Measurements from ENCODE around the gene SYTL3. TPM values are rescaled to one million over a fixed set of nuclear protein-coding genes. Genes with fewer than 3 reads are reported as not detected.

SYTL3 gene
- total and polyA plus RNA-seq, 9 of the 15 experiments (the other 6 are each of a cell fraction or from before 2014, with no cell fraction given), result 0.04 to 0.46 (median 0.17) TPM; not detected in 1

- TF ChIP-seq PRPF4 (IDR thresholded peaks at IDR 0.05; ENCODE audit: insufficient read depth, low read depth, low read length, poor library complexity, severe bottlenecking) (no peak), HDGF (IDR thresholded peaks at IDR 0.05) (0 out of 2 replicates have a peak, but pooled peaks have one; percentile 18), MYNN (IDR thresholded peaks at IDR 0.05) (peak; percentile 63; the same call in 1 of the 2 replicates), MYNN (CRISPR knock-in tag; IDR thresholded peaks at IDR 0.05) (no peak), HMGN3 (IDR thresholded peaks at IDR 0.05; ENCODE audit: borderline replicate concordance, extremely low read depth, insufficient read length, low read depth, low read length) (no peak), SRF (CRISPR knock-in tag; IDR thresholded peaks at IDR 0.05) (peak in 1 of 2 experiments; percentile 69; a peak in 1 of 4 replicates), IRF2 (CRISPR knock-in tag; IDR thresholded peaks at IDR 0.05) (no peak), CCNT2 (IDR thresholded peaks at IDR 0.05; ENCODE audit: borderline replicate concordance, extremely low read depth, insufficient read length, low read depth, low read length) (peak; percentile 70), MCM2 (IDR thresholded peaks at IDR 0.05; ENCODE audit: low read depth) (no peak), MAX (CRISPR knock-in tag; IDR thresholded peaks at IDR 0.05) (peak; percentile 82), HDAC1 (IDR thresholded peaks at IDR 0.05) (peak in 1 of 2 experiments; percentile 95; a peak in 2 of 4 replicates), CCAR2 (IDR thresholded peaks at IDR 0.05; ENCODE audit: low read depth, low read length) (no peak), SMARCA4 (IDR thresholded peaks at IDR 0.05) (peak; percentile 95), NKRF (IDR thresholded peaks at IDR 0.05; ENCODE audit: borderline replicate concordance) (peak; percentile 50; the same call in 1 of the 2 replicates), CBFA2T3 (IDR thresholded peaks at IDR 0.05) (peak; percentile 97), POLR2H (tag; IDR thresholded peaks at IDR 0.05; ENCODE audit: low read depth) (no peak), TBP (optimal IDR thresholded peaks at IDR 0.05; ENCODE audit: low read depth, low read length) (no peak), ZKSCAN3 (CRISPR knock-in tag; IDR thresholded peaks at IDR 0.05) (no peak), BRCA1 (IDR thresholded peaks at IDR 0.05) (no peak), BRCA1 (CRISPR knock-in tag; IDR thresholded peaks at IDR 0.05) (no peak), HNRNPK (IDR thresholded peaks at IDR 0.05; ENCODE audit: low read depth, low read length, poor library complexity, severe bottlenecking) (no peak), HDAC2 (IDR thresholded peaks at IDR 0.05) (peak; percentile 94), PHF21A (IDR thresholded peaks at IDR 0.05; ENCODE audit: borderline replicate concordance, low read depth) (no peak), TEAD1 (CRISPR knock-in tag; IDR thresholded peaks at IDR 0.05) (peak in 1 of 2 experiments; percentile 82; a peak in 2 of 4 replicates), PCBP1 (IDR thresholded peaks at IDR 0.05; ENCODE audit: low read depth, low read length, poor library complexity, severe bottlenecking) (no peak), MEF2D (tag; conservative IDR thresholded peaks at IDR 0.05; ENCODE audit: low read depth) (0 out of 2 replicates have a peak, but pooled peaks have one; percentile 74)
Measured at GRCh38 chr6:158762787-158763433, 113.1 kb downstream of the SYTL3 start (continued).

All from K562 (cell line).